Thymus (tissue), 11 donors: Measurements from ENCODE around the gene KIAA2012. TPM values are rescaled to one million over a fixed set of nuclear protein-coding genes. Genes with fewer than 3 reads are reported as not detected.

Experiments used
- DNase-seq, 9 donors: peaks; one replicate each; pipeline ENCODE4 v3.0.0-alpha.2; 2013; ENCODE audit warnings: low spot score in 9 of 9, low read depth in 6 of 9, missing footprints in 1 of 9
- H3K27ac ChIP-seq, 2 donors: one replicate each; pipeline ENCODE4 v1.5.1; 2013; ENCODE audit warnings: control low read depth in 1 of 2, low read depth in 1 of 2, low read length in 1 of 2, mild to moderate bottlenecking in 1 of 2, moderate library complexity in 1 of 2
- H3K27me3 ChIP-seq, 2 donors: one replicate each; pipeline ENCODE4 v1.5.1; 2013; ENCODE audit warnings: low read length in 1 of 2; ENCODE audit not compliant: control insufficient read depth in 2 of 2, insufficient read depth in 1 of 2
- H3K36me3 ChIP-seq, 2 donors: one replicate each; pipeline ENCODE4 v1.5.1; 2013; ENCODE audit warnings: low read length in 1 of 2, mild to moderate bottlenecking in 1 of 2, moderate library complexity in 1 of 2; ENCODE audit not compliant: control insufficient read depth in 2 of 2, insufficient read depth in 2 of 2
- H3K4me1 ChIP-seq, 2 donors: one replicate each; pipeline ENCODE4 v1.5.1; 2013; ENCODE audit warnings: low read length in 2 of 2; ENCODE audit not compliant: control insufficient read depth in 2 of 2, insufficient read depth in 2 of 2
- H3K4me3 ChIP-seq, 2 donors: one replicate each; pipeline ENCODE4 v1.5.1; 2013; ENCODE audit warnings: low read length in 2 of 2, control low read depth in 1 of 2, mild to moderate bottlenecking in 1 of 2
- H3K9me3 ChIP-seq, 2 donors: one replicate each; pipeline ENCODE4 v1.5.1; 2013; ENCODE audit warnings: low read length in 1 of 2, mild to moderate bottlenecking in 1 of 2; ENCODE audit not compliant: control insufficient read depth in 2 of 2, insufficient read depth in 1 of 2
- WGBS: extraction: QIAGEN DNeasy Blood & Tissue Kit; methylation state at CpG from one replicate; pipeline ENCODE4 v1.1.7; 2013; 5-methylcytosine and 5-hydroxymethylcytosine counted together
- polyA plus RNA-seq: library from polyadenylated mRNA; stranded (reverse); fragments of 200-250 nt; gene quantifications from one replicate; pipeline ENCODE4 v1.2.3, GENCODE V29; 2013
- total RNA-seq: library from RNA; stranded (reverse); fragments of 120-200 nt; gene quantifications from one replicate; pipeline ENCODE4 v1.2.4, GENCODE V29; 2013
- donor health status: healthy.

The KIAA2012 gene
- total and polyA plus RNA-seq, 2 donors = 0.05 to 0.19 TPM

- Histone ChIP-seq H3K27ac (no peak overlapping the region), H3K4me3 (no peak overlapping the region), H3K9me3 (no peaks in the 10 kb centered on the region), H3K36me3 (no peaks in the 10 kb centered on the region), H3K27me3 (no peaks in the 10 kb centered on the region), H3K4me1 (no peaks in the 10 kb centered on the region)
- WGBS = 93% methylated on average over 2 of the region's 2 CpGs
- DNase-seq = no peak
These were observed 6.2 kb upstream of the KIAA2012 start for GRCh38 chr2:202066875-202067274.

- no peak for DNase-seq
- 100% methylated on average over 1 of the region's 1 CpG for WGBS
- no peaks in the 10 kb centered on the region for H3K9me3 ChIP-seq
- H3K27me3 ChIP-seq = no peaks in the 10 kb centered on the region
- H3K4me1 ChIP-seq = no peaks in the 10 kb centered on the region
- H3K36me3 ChIP-seq = no peaks in the 10 kb centered on the region
- H3K27ac ChIP-seq = no peak overlapping the region
- H3K4me3 ChIP-seq = no peak overlapping the region
These were observed 5.5 kb upstream of the KIAA2012 start for GRCh38 chr2:202067589-202067988.

GRCh38 chr2:202069170-202070067 is 3.6 kb upstream of the KIAA2012 start:
- 78% methylated on average over 11 of the region's 11 CpGs for WGBS
- Histone ChIP-seq H3K9me3 (no peaks in the 10 kb centered on the region), H3K4me3 (no peak overlapping the region), H3K36me3 (no peaks in the 10 kb centered on the region), H3K4me1 (no peaks in the 10 kb centered on the region), H3K27me3 (no peaks in the 10 kb centered on the region), H3K27ac (no peak overlapping the region)
- DNase-seq = no peak

GRCh38 chr2:202071107-202071506 is 1.9 kb upstream of the KIAA2012 start:
- 97% methylated on average over 2 of the region's 2 CpGs for WGBS
- H3K36me3 ChIP-seq = no peaks in the 10 kb centered on the region
- no peaks in the 10 kb centered on the region for H3K27me3 ChIP-seq
- no peaks in the 10 kb centered on the region for H3K4me1 ChIP-seq
- no peak for DNase-seq
- no peaks in the 10 kb centered on the region for H3K9me3 ChIP-seq
- H3K27ac ChIP-seq = no peak overlapping the region
- no peak overlapping the region for H3K4me3 ChIP-seq

GRCh38 chr2:202072226-202072625 is 829 bp upstream of the KIAA2012 start:
- 93% methylated on average over 2 of the region's 2 CpGs for WGBS
- Histone ChIP-seq H3K4me3 (no peak overlapping the region), H3K27ac (no peak overlapping the region), H3K36me3 (no peaks in the 10 kb centered on the region), H3K4me1 (no peaks in the 10 kb centered on the region), H3K9me3 (no peaks in the 10 kb centered on the region), H3K27me3 (peaks cover 0 to 2% of the 10 kb centered on the region in 2 donors)
- no peak for DNase-seq

- Histone ChIP-seq H3K27ac (no peak overlapping the region), H3K9me3 (no peaks in the 10 kb centered on the region), H3K4me3 (no peak overlapping the region), H3K36me3 (no peaks in the 10 kb centered on the region), H3K4me1 (no peaks in the 10 kb centered on the region), H3K27me3 (peaks cover 0 to 2% of the 10 kb centered on the region in 2 donors)
- 94% methylated on average over 2 of the region's 2 CpGs for WGBS
- DNase-seq = no peak
These were observed 1.3 kb downstream of the KIAA2012 start for GRCh38 chr2:202074324-202074723.

- DNase-seq = no peak
- 95% methylated on average over 5 of the region's 5 CpGs for WGBS
- Histone ChIP-seq H3K9me3 (no peaks in the 10 kb centered on the region), H3K4me3 (no peak overlapping the region), H3K27ac (no peak overlapping the region), H3K27me3 (peaks cover 0 to 2% of the 10 kb centered on the region in 2 donors), H3K36me3 (no peaks in the 10 kb centered on the region), H3K4me1 (peaks cover 0 to 2% of the 10 kb centered on the region in 2 donors)
These were observed 6.3 kb downstream of the KIAA2012 start for GRCh38 chr2:202079310-202079709.

GRCh38 chr2:202084265-202084664 is 11.2 kb downstream of the KIAA2012 start:
- WGBS = 92% methylated on average over 6 of the region's 6 CpGs
- no peak for DNase-seq
- peaks cover 0 to 3% of the 10 kb centered on the region in 2 donors for H3K4me1 ChIP-seq
- H3K27ac ChIP-seq = no peak overlapping the region
- H3K36me3 ChIP-seq = no peaks in the 10 kb centered on the region
- H3K27me3 ChIP-seq = no peaks in the 10 kb centered on the region
- no peak overlapping the region for H3K4me3 ChIP-seq
- H3K9me3 ChIP-seq = no peaks in the 10 kb centered on the region

- H3K4me3 ChIP-seq = no peak overlapping the region
- H3K4me1 ChIP-seq = peaks cover 0 to 3% of the 10 kb centered on the region in 2 donors
- DNase-seq = no peak
- H3K36me3 ChIP-seq = no peaks in the 10 kb centered on the region
- 96% methylated on average over 3 of the region's 3 CpGs for WGBS
- no peak overlapping the region for H3K27ac ChIP-seq
- no peaks in the 10 kb centered on the region for H3K9me3 ChIP-seq
- H3K27me3 ChIP-seq = no peaks in the 10 kb centered on the region
These were observed 15.7 kb downstream of the KIAA2012 start for GRCh38 chr2:202088777-202089176.
